K562 (cell line): ENCODE data around the gene DIS3L2. TPM values are rescaled to one million over a fixed set of nuclear protein-coding genes. Genes with fewer than 3 reads are reported as not detected.

ENCODE experiments used
- ATAC-seq: fragments of 200-7000 bp; cut with Tn5 transposase; 3 replicates; pipeline ENCODE4 v1.9.1; 2020; ENCODE audit warnings: moderate library complexity
- BruUV-seq: library from RNA; stranded (reverse); fragments of 400-500 nt; replicated peaks from 2 replicates; lab custom pipeline; 2021; lab: Mats Ljungman, UMichigan
- CTCF ChIA-PET: fragments of 300-600 bp; formaldehyde crosslinking; extraction: SDS; loops from one replicate; lab custom pipeline; 2021; ENCODE audit warnings: low intra/inter-chr PET ratio; lab: Yijun Ruan, JAX
- POLR2A ChIA-PET: fragments of 300-600, 350-650 bp; sonication (Branson Sonifier 250); formaldehyde crosslinking; extraction: SDS; loops from one replicate; lab custom pipeline; 2021; ENCODE audit warnings: antibody characterized with exemption, inconsistent platforms; lab: Yijun Ruan, JAX
- DNase-seq, 4 experiments: peaks; one replicate each; pipeline versions ENCODE4 v3.0.0 to v3.0.0-alpha.2; 2011 to 2018; ENCODE audit warnings: low spot score in 3 of 4, mixed read lengths in 3 of 4; ENCODE audit errors: extremely low read depth in 1 of 4
- FAIRE-seq: peaks from 2 replicates; lab custom pipeline; 2011; peaks lifted over from hg19 to GRCh38; lab: Jason Lieb, UNC
- H2AFZ ChIP-seq: 2 replicates; pipeline ENCODE4 v1.6.0; 2011; ENCODE audit warnings: low read depth, low read length, control low read depth, inconsistent platforms
- H3K27ac ChIP-seq: fragments of 200-600 bp; 3 replicates; pipeline ENCODE4 v1.8.0; 2011; ENCODE audit warnings: low read depth, mild to moderate bottlenecking, control low read depth, inconsistent platforms, low read length, moderate library complexity, mixed read lengths; ENCODE audit errors: extremely low read depth
- H3K27me3 ChIP-seq, 2 experiments: fragments of 300-600 bp in 1 of 2; 2 replicates in 1 of 2; 3 replicates in 1 of 2; pipeline versions ENCODE4 v1.6.0 to v1.8.0; 2011; ENCODE audit warnings: inconsistent platforms in 2 of 2, low read length in 2 of 2, mild to moderate bottlenecking in 1 of 2, mixed read lengths in 1 of 2, moderate library complexity in 1 of 2; ENCODE audit not compliant: control insufficient read depth in 2 of 2, insufficient read depth in 2 of 2
- H3K36me3 ChIP-seq: fragments of 300-600 bp; 3 replicates; pipeline ENCODE4 v1.8.0; 2011; ENCODE audit warnings: mild to moderate bottlenecking, low read length, inconsistent platforms; ENCODE audit not compliant: control insufficient read depth, insufficient read depth
- H3K4me1 ChIP-seq, 2 experiments: fragments of 200-600 bp in 1 of 2; replicated peaks in 1 of 2; 2 replicates in 1 of 2; 3 replicates in 1 of 2; pipeline versions ENCODE4 v1.5.1 to v1.8.0; 2011; ENCODE audit warnings: inconsistent platforms in 2 of 2, low read length in 2 of 2, mild to moderate bottlenecking in 1 of 2, mixed read lengths in 1 of 2, moderate library complexity in 1 of 2; ENCODE audit not compliant: control insufficient read depth in 2 of 2, insufficient read depth in 2 of 2
- H3K4me2 ChIP-seq: 2 replicates; pipeline ENCODE4 v1.6.1; 2011; ENCODE audit warnings: low read length, control low read depth, inconsistent platforms, mixed read lengths; ENCODE audit not compliant: insufficient read depth
- H3K4me3 ChIP-seq: fragments of 200-600 bp; sonication (generic), shearing (Covaris generic); 2 replicates; pipeline ENCODE4 v1.5.1; 2016; ENCODE audit warnings: control low read depth, inconsistent platforms
- H3K79me2 ChIP-seq: fragments of 200-600 bp; 3 replicates; pipeline ENCODE4 v1.8.0; 2011; ENCODE audit warnings: low read length, inconsistent platforms; ENCODE audit not compliant: control insufficient read depth, insufficient read depth
- H3K9ac ChIP-seq, 2 experiments: 2 replicates each; pipeline versions ENCODE4 v1.6.0 to v1.6.1; 2011; ENCODE audit warnings: low read depth in 2 of 2, low read length in 2 of 2, control low read depth in 1 of 2, inconsistent platforms in 1 of 2, mild to moderate bottlenecking in 1 of 2, mixed read lengths in 1 of 2; ENCODE audit not compliant: insufficient read depth in 1 of 2
- H3K9me1 ChIP-seq: one replicate; pipeline ENCODE4 v1.6.0; 2011; ENCODE audit warnings: inconsistent platforms, mild to moderate bottlenecking, low read length, moderate library complexity; ENCODE audit not compliant: control insufficient read depth, insufficient read depth
- H3K9me3 ChIP-seq: replicated peaks from 2 replicates; pipeline ENCODE4 v1.5.1; 2011; ENCODE audit warnings: low read depth, low read length, inconsistent platforms; ENCODE audit not compliant: control insufficient read depth, insufficient read depth
- H4K20me1 ChIP-seq: replicated peaks from 2 replicates; pipeline ENCODE4 v1.6.1; 2011; ENCODE audit warnings: low read length, inconsistent platforms, mixed read lengths; ENCODE audit not compliant: control insufficient read depth, insufficient read depth
- HSF4 ChIP-seq: fragments of 250-450 bp; sonication (Bioruptor Pico); IDR thresholded peaks from 2 replicates; pipeline ENCODE4 v2.1.2; 2022; ENCODE audit warnings: mild to moderate bottlenecking, moderate library complexity, borderline replicate concordance
- KLF10 ChIP-seq: fragments of 250-450 bp; sonication (Bioruptor Pico); IDR thresholded peaks from 2 replicates; pipeline ENCODE4 v1.6.1; 2021; ENCODE audit warnings: matching md5 sums
- MTA2 ChIP-seq: fragments of 450-650 bp; IDR thresholded peaks from 2 replicates; pipeline ENCODE4 v1.6.1; 2016; ENCODE audit warnings: low read depth
- POLR2A ChIP-seq: fragments of 450-650 bp; conservative IDR thresholded peaks from 2 replicates; pipeline ENCODE4 v1.6.1; 2016
- PTTG1 ChIP-seq: fragments of 450-650 bp; IDR thresholded peaks from 2 replicates; pipeline ENCODE4 v1.6.1; 2016; ENCODE audit warnings: low read depth, mild to moderate bottlenecking, missing genetic modification characterization, missing compliant biosample characterization
- in situ Hi-C: fragments of 300-500 bp; cut with MboI; formaldehyde crosslinking; loops from 4 replicates; pipeline ENCODE4 v1.15.0; 2018; ENCODE audit warnings: inconsistent platforms, mixed read lengths
- intact Hi-C: fragments of 100-400 bp; cut with micrococcal nuclease; formaldehyde crosslinking; loops from 2 replicates; pipeline ENCODE4 v1.14.2; 2022
- polyA plus RNA-seq, 8 experiments: library from polyadenylated mRNA; depleted of rRNA in 4 of 8; stranded (reverse) in 5 of 8; unstranded in 3 of 8; fragments of >200 nt; fragmentation: Nextera tagmentation in 2 of 8; fragmentation: Illumina TruSeq in 1 of 8; extraction: Ambion mirVana in 2 of 8; extraction: Trizol in 1 of 8; gene quantifications; 2 replicates each; pipeline versions ENCODE4 v1.2.1 to v1.2.3, GENCODE V29; 2011 to 2014; ENCODE audit warnings: inconsistent platforms in 1 of 8, missing spikeins in 1 of 8
- total RNA-seq, 7 experiments: library from RNA; depleted of rRNA in 6 of 7; stranded (reverse); fragments of >200 nt in 6 of 7; fragmentation: Illumina TruSeq in 2 of 7; extraction: Trizol in 2 of 7; gene quantifications; 2 replicates each; pipeline versions ENCODE4 v1.2.1 to v1.2.3, GENCODE V29; 2011 to 2021; ENCODE audit warnings: low replicate concordance in 1 of 7
- TF ChIP-seq, protein P1 (sequence below): fragments of 450-650 bp; IDR thresholded peaks from 2 replicates; pipeline ENCODE4 v1.6.1; 2016; ENCODE audit warnings: missing biosample characterization, missing genetic modification characterization

Gene DIS3L2
- total and polyA plus RNA-seq, 9 of the 15 experiments (the other 6 are each of a cell fraction or from before 2014, with no cell fraction given): 1.5 to 19.2 (median 11.2) TPM

- TF ChIP-seq KLF10: no peak
Observed at GRCh38 chr2:232235716-232236115, 274.2 kb downstream of the DIS3L2 start (continued).

DNA sequence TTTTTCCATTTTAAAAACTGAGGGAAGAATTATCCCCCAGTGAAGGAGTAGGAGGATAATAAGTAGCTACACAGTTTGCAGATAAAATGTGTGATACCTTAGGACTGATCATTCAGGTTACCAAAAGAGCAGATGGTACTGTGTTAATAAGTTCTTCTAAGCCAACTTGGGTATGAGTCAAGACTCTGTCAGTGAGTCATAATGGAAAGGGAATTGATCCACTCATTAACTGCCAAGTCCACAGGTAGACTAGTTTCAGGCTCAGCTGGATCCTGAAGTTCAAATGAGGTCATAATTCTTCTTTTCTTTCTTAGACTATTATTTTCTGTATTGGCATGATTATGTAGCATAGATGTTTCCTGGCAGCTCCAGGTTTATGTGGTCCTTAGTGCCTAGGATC, 274.7 kb downstream of the DIS3L2 start:
- no TSS peak for BruUV-seq
- Histone ChIP-seq H3K9me3 (no peaks in the 10 kb centered on the region), H4K20me1 (no peaks in the 10 kb centered on the region; the same call in 1 of the 2 replicates), H2AFZ (no peak overlapping the region), H3K9ac (no peak overlapping the region), H3K79me2 (no peaks in the 10 kb centered on the region), H3K27ac (no peak overlapping the region), H3K9me1 (no peaks in the 10 kb centered on the region), H3K4me2 (no peak overlapping the region), H3K4me1 (no peaks in the 10 kb centered on the region), H3K27me3 (no peaks in the 10 kb centered on the region), H3K36me3 (0 out of 3 replicates have a peak, but pooled peaks cover 3% of the 10 kb centered on the region), H3K4me3 (no peak overlapping the region)
- in situ Hi-C loops: no loop called here
- TF ChIP-seq HSF4 (CRISPR knock-in tag): no peak
- TF ChIP-seq MTA2: no peak
- no peak for TF ChIP-seq POLR2A
- TF ChIP-seq, protein P1, sequence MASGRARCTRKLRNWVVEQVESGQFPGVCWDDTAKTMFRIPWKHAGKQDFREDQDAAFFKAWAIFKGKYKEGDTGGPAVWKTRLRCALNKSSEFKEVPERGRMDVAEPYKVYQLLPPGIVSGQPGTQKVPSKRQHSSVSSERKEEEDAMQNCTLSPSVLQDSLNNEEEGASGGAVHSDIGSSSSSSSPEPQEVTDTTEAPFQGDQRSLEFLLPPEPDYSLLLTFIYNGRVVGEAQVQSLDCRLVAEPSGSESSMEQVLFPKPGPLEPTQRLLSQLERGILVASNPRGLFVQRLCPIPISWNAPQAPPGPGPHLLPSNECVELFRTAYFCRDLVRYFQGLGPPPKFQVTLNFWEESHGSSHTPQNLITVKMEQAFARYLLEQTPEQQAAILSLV: no peak
- no peak for TF ChIP-seq PTTG1 (tag)
- DNase-seq (no peak), ATAC-seq (no peak), FAIRE-seq (no peak)
- intact Hi-C loops: loop anchor here (5.0 kb wide), 1 partner anchor 286 kb away; the partner anchor contains the start of gene PRSS56
- POLR2A ChIA-PET: no interaction called here
- CTCF ChIA-PET: no interaction called here
